Endothelial cell (in vitro differentiated cells): ENCODE measurements around the gene PAPSS2. TPM values are rescaled to one million over a fixed set of nuclear protein-coding genes. Genes with fewer than 3 reads are reported as not detected.

Experiments
- DNase-seq: peaks from one replicate; pipeline ENCODE4 v3.0.0; 2021; ENCODE audit warnings: low spot score
- H3K27ac Mint-ChIP-seq: one replicate; pipeline ENCODE4 v1.8.0; 2021; ENCODE audit warnings: mixed read lengths, inconsistent platforms; ENCODE audit not compliant: unreplicated experiment
- H3K27me3 Mint-ChIP-seq: one replicate; pipeline ENCODE4 v1.8.0; 2021; ENCODE audit warnings: mild to moderate bottlenecking, moderate library complexity, mixed read lengths, inconsistent platforms; ENCODE audit not compliant: unreplicated experiment
- H3K36me3 Mint-ChIP-seq: one replicate; pipeline ENCODE4 v1.8.0; 2021; ENCODE audit warnings: mild to moderate bottlenecking, low read depth, mixed read lengths, inconsistent platforms; ENCODE audit not compliant: unreplicated experiment
- H3K4me1 Mint-ChIP-seq: one replicate; pipeline ENCODE4 v1.8.0; 2021; ENCODE audit warnings: mild to moderate bottlenecking, mixed read lengths, inconsistent platforms; ENCODE audit not compliant: unreplicated experiment
- H3K4me3 Mint-ChIP-seq: one replicate; pipeline ENCODE4 v1.8.0; 2021; ENCODE audit warnings: mild to moderate bottlenecking, mixed read lengths, inconsistent platforms; ENCODE audit not compliant: unreplicated experiment
- H3K9me3 Mint-ChIP-seq: one replicate; pipeline ENCODE4 v1.8.0; 2021; ENCODE audit warnings: mixed read lengths, inconsistent platforms; ENCODE audit not compliant: unreplicated experiment
- CTCF ChIP-seq: fragments of 200-600 bp; sonication (generic); IDR thresholded peaks from one replicate; pipeline ENCODE4 v1.5.0; 2021; ENCODE audit warnings: antibody characterized with exemption; ENCODE audit not compliant: unreplicated experiment
- total RNA-seq: library from RNA; stranded (reverse); fragmentation: NEBNext Ultra II Directional; extraction: Animal tissue kit (Norgen Biotek cat#: 25700); gene quantifications from one replicate; pipeline ENCODE4 v1.2.1, GENCODE V29; 2021; ENCODE audit not compliant: unreplicated experiment

Gene PAPSS2
- total RNA-seq, 1 donor from 2014 or later = 31.0 TPM

- no peaks in the 10 kb centered on the region for H3K27me3 Mint-ChIP-seq
- TF ChIP-seq CTCF = no peak
- no peaks in the 10 kb centered on the region for H3K9me3 Mint-ChIP-seq
- no peaks in the 10 kb centered on the region for H3K4me1 Mint-ChIP-seq
- no peak overlapping the region for H3K27ac Mint-ChIP-seq
- H3K36me3 Mint-ChIP-seq = peaks cover 5% of the 10 kb centered on the region
- no peak overlapping the region for H3K4me3 Mint-ChIP-seq
- DNase-seq = no peak
Measured at GRCh38 chr10:87694011-87694794, 34.5 kb downstream of the PAPSS2 start.

DNA sequence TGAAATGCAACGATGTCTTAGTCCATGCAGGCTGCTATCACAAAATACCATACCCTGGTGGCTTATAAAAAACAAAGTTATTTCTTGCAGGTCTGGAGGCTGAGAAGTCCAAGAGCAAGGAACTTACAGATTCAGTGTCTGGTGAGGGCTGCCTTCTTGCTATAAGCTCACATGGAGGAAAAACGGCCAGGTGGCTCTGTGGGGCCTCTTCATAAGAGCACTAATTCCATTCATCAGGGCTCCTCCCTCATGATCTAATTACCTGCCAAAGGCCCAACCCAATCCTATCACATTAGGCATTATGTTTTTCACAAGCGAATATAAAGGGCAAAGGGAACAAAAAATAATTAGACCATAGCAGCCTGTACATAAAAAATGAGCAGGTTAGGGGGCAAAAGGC lies 35.4 kb downstream of the PAPSS2 start:
- H3K4me1 Mint-ChIP-seq = no peaks in the 10 kb centered on the region
- peaks cover 5% of the 10 kb centered on the region for H3K36me3 Mint-ChIP-seq
- H3K9me3 Mint-ChIP-seq = no peaks in the 10 kb centered on the region
- TF ChIP-seq CTCF = no peak
- no peaks in the 10 kb centered on the region for H3K27me3 Mint-ChIP-seq
- no peak overlapping the region for H3K4me3 Mint-ChIP-seq
- H3K27ac Mint-ChIP-seq = no peak overlapping the region
- no peak for DNase-seq

DNA sequence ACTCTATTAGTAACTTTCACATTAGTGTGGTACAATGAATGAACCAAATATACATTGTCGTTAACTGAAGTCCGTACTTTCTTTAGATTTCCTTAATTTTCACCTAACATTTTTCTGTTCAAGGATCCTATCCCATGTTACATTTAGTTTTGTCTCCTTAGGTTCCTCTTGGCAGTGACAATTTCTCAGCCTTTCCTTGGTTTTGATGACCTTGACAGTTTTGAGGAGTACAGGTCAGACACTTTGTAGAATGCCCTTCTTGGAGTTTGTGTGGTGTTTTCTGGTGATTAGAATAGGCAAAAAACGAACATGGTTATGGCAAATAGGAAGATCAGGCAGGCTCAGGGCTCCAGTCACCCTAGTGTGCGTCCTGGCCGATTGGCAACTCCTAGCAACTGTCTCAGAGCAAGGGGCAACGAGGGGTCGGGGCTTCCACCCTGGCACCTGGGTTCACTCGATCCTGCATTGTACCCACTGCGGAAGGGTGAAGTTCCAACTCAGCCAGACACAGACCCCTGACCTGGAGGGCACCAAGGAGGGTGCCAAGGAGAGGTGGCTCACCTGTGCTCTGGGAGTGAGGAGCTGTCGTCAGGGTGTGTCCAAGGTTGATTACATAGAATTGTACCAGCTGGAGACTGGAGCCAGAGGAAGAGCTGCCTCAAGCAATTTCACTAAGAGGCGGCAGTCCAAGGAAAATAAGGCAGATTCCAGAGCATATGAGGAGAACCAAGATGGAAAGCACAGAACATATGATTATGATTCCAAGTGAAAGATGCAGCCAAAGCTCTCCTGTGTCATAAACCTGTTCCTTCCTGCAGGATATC lies 37.5 kb downstream of the PAPSS2 start:
- no peak for TF ChIP-seq CTCF
- H3K36me3 Mint-ChIP-seq = peaks cover 5% of the 10 kb centered on the region
- DNase-seq = no peak
- H3K27me3 Mint-ChIP-seq = no peaks in the 10 kb centered on the region
- no peak overlapping the region for H3K4me3 Mint-ChIP-seq
- H3K27ac Mint-ChIP-seq = no peak overlapping the region
- H3K9me3 Mint-ChIP-seq = no peaks in the 10 kb centered on the region
- H3K4me1 Mint-ChIP-seq = no peaks in the 10 kb centered on the region

DNA sequence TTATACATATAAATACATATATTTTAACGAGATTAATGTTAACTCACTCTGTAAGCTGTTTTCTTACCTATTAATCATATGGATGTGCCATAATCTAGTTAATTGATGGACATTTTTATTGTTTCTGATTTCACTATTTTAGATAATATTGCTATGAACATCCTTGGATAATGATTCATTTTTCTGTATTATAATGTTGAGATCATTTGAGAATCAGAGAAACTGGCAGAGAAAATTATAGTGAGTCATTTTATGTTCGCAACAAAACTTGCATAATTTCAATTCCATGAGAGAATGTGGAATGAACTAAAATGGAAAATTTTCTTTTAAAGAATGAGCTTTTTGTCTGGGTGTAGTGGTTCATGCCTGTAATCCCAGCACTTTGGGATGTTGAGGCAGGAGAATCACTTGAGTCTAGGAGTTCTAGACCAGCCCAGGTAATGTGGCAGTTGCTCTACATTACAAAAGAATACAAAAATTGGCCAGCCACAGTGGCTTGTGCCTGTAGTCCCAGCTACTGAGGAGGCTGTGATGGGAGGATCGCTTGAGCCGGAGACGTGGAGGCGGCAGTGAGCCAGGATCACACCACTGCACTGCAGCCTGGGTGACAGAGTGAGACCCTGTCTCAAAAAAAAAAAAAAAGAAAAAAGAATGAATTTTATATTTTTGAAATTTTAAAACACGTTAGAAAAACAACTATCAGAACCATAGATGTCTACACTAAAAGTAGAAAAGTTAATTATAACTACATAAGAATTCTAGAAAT lies 40.5 kb downstream of the PAPSS2 start:
- Mint-ChIP-seq H3K27me3 (no peaks in the 10 kb centered on the region), H3K27ac (no peak overlapping the region), H3K4me3 (no peak overlapping the region), H3K4me1 (no peaks in the 10 kb centered on the region), H3K9me3 (no peaks in the 10 kb centered on the region), H3K36me3 (peaks cover 4% of the 10 kb centered on the region)
- no peak for DNase-seq
- TF ChIP-seq CTCF = no peak
